ENCODE measurements around the gene RECQL5.

DNA sequence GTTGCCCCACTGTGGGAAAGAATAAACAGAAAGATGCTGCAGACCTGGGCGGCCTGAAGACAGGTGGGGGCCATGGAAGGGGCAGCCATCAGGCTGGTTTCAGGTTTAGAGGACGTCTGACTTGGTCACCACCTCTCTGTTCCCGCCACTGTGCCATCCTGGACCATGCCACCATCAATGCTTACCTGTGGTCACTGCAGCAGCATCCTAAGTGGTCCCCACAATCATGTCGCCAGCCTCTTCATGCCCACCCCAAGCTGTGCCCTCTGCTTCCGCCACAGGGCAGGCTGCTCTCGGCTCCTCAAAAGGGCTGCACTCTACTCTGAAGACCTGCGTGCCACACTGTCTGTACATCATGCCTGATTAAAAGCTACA, 23.3 kb downstream of the RECQL5 start:
- TF ChIP-seq, protein P1, sequence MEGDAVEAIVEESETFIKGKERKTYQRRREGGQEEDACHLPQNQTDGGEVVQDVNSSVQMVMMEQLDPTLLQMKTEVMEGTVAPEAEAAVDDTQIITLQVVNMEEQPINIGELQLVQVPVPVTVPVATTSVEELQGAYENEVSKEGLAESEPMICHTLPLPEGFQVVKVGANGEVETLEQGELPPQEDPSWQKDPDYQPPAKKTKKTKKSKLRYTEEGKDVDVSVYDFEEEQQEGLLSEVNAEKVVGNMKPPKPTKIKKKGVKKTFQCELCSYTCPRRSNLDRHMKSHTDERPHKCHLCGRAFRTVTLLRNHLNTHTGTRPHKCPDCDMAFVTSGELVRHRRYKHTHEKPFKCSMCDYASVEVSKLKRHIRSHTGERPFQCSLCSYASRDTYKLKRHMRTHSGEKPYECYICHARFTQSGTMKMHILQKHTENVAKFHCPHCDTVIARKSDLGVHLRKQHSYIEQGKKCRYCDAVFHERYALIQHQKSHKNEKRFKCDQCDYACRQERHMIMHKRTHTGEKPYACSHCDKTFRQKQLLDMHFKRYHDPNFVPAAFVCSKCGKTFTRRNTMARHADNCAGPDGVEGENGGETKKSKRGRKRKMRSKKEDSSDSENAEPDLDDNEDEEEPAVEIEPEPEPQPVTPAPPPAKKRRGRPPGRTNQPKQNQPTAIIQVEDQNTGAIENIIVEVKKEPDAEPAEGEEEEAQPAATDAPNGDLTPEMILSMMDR (conservative IDR thresholded peaks at IDR 0.05 in 1 of 2, IDR thresholded peaks at IDR 0.05 in 1 of 2; ENCODE audit: low read depth in 1 of 2, low read length in 2 of 2): no peak
- TF ChIP-seq EZH2 (IDR thresholded peaks at IDR 0.05; ENCODE audit: low read length, missing control alignments): no peak

All from fibroblast of lung (primary cell).